IMR-90 (cell line): ENCODE measurements around the gene LRRC1. TPM values are rescaled to one million over a fixed set of nuclear protein-coding genes. Genes with fewer than 3 reads are reported as not detected.

Experiments used
- ATAC-seq: fragments of 200-7000 bp; cut with Tn5 transposase; 2 replicates; pipeline ENCODE4 v1.9.1; 2020; ENCODE audit warnings: low read depth, mild to moderate bottlenecking, moderate library complexity
- BruUV-seq: library from RNA; stranded (reverse); fragments of 400-500 nt; replicated peaks from 2 replicates; lab custom pipeline; 2021; lab: Mats Ljungman, UMichigan
- CTCF ChIA-PET: fragments of 300-600 bp; formaldehyde crosslinking; extraction: SDS; loops from one replicate; lab custom pipeline; 2021; ENCODE audit warnings: antibody characterized with exemption; lab: Yijun Ruan, JAX
- POLR2A ChIA-PET: fragments of 300-600 bp; sonication (Branson Sonifier 250); formaldehyde crosslinking; loops from one replicate; lab custom pipeline; 2022; ENCODE audit warnings: antibody characterized with exemption; ENCODE audit not compliant: unreplicated experiment; lab: Charles Lee
- DNase-seq: peaks from one replicate; pipeline ENCODE4 v3.0.0; 2013
- H2AFZ ChIP-seq: replicated peaks from 2 replicates; pipeline ENCODE3; 2013; ENCODE audit warnings: low read length, mild to moderate bottlenecking; ENCODE audit not compliant: poor library complexity
- H2AK5ac ChIP-seq: 2 replicates; pipeline ENCODE4 v1.6.1; 2013; ENCODE audit warnings: low read depth, low read length, inconsistent platforms
- H2AK9ac ChIP-seq: replicated peaks from 2 replicates; pipeline ENCODE3; 2013; ENCODE audit warnings: mild to moderate bottlenecking, low read depth, low read length, moderate library complexity; ENCODE audit not compliant: poor library complexity
- H2BK120ac ChIP-seq: 2 replicates; pipeline ENCODE4 v1.6.1; 2013; ENCODE audit warnings: low read depth, low read length, inconsistent platforms
- H2BK15ac ChIP-seq: 3 replicates; pipeline ENCODE4 v1.6.1; 2013; ENCODE audit warnings: low read depth, low read length, inconsistent platforms
- H2BK20ac ChIP-seq: 2 replicates; pipeline ENCODE4 v1.6.1; 2013; ENCODE audit warnings: low read depth, mild to moderate bottlenecking, inconsistent platforms, low read length, moderate library complexity
- H2BK5ac ChIP-seq: 2 replicates; pipeline ENCODE4 v1.6.1; 2013; ENCODE audit warnings: mild to moderate bottlenecking, low read depth, low read length, inconsistent platforms; ENCODE audit not compliant: poor library complexity, severe bottlenecking
- H3K14ac ChIP-seq: replicated peaks from 2 replicates; pipeline ENCODE4 v1.6.1; 2013; ENCODE audit warnings: low read depth, low read length, inconsistent platforms
- H3K18ac ChIP-seq: 2 replicates; pipeline ENCODE4 v1.6.1; 2013; ENCODE audit warnings: low read depth, low read length, control low read depth
- H3K23ac ChIP-seq: 2 replicates; pipeline ENCODE4 v1.6.1; 2013; ENCODE audit warnings: low read depth, low read length, inconsistent platforms
- H3K27ac ChIP-seq: 2 replicates; pipeline ENCODE4 v1.5.1; 2013; ENCODE audit warnings: mild to moderate bottlenecking, control low read depth, low read length; ENCODE audit not compliant: insufficient read depth
- H3K27me3 ChIP-seq: 2 replicates; pipeline ENCODE4 v1.6.1; 2013; ENCODE audit warnings: low read length; ENCODE audit not compliant: control insufficient read depth, insufficient read depth
- H3K36me3 ChIP-seq: 2 replicates; pipeline ENCODE4 v1.6.1; 2013; ENCODE audit warnings: low read length, mixed read lengths; ENCODE audit not compliant: control insufficient read depth, insufficient read depth
- H3K4ac ChIP-seq: 2 replicates; pipeline ENCODE4 v1.6.1; 2013; ENCODE audit warnings: low read depth, low read length, inconsistent platforms
- H3K4me1 ChIP-seq: 2 replicates; pipeline ENCODE4 v1.6.1; 2013; ENCODE audit warnings: low read length, mixed read lengths; ENCODE audit not compliant: control insufficient read depth, insufficient read depth
- H3K4me2 ChIP-seq: 2 replicates; pipeline ENCODE4 v1.6.1; 2013; ENCODE audit warnings: low read depth, mild to moderate bottlenecking, control low read depth, low read length, moderate library complexity
- H3K4me3 ChIP-seq: 2 replicates; pipeline ENCODE4 v1.5.1; 2013; ENCODE audit warnings: low read depth, mild to moderate bottlenecking, control low read depth, low read length, moderate library complexity; ENCODE audit not compliant: insufficient read depth
- H3K56ac ChIP-seq: 2 replicates; pipeline ENCODE4 v1.6.1; 2013; ENCODE audit warnings: low read length, inconsistent platforms; ENCODE audit not compliant: insufficient read depth; ENCODE audit errors: extremely low read depth
- H3K79me1 ChIP-seq, 2 experiments: 2 replicates each; pipeline ENCODE4 v1.6.1; 2013; ENCODE audit warnings: low read length in 2 of 2, inconsistent platforms in 1 of 2, low read depth in 1 of 2
- H3K9ac ChIP-seq: 2 replicates; pipeline ENCODE4 v1.6.1; 2013; ENCODE audit warnings: low read depth, low read length, control low read depth
- H3K9me1 ChIP-seq: 2 replicates; pipeline ENCODE4 v1.6.1; 2013; ENCODE audit warnings: low read length, inconsistent platforms; ENCODE audit not compliant: insufficient read depth
- H3K9me3 ChIP-seq: 2 replicates; pipeline ENCODE4 v1.6.1; 2013; ENCODE audit warnings: low read length; ENCODE audit not compliant: control insufficient read depth, insufficient read depth
- H4K20me1 ChIP-seq: 2 replicates; pipeline ENCODE4 v1.6.1; 2013; ENCODE audit warnings: low read length, inconsistent platforms; ENCODE audit not compliant: insufficient read depth
- H4K5ac ChIP-seq: 2 replicates; pipeline ENCODE4 v1.6.1; 2013; ENCODE audit warnings: mild to moderate bottlenecking, low read depth, low read length, control low read depth
- H4K8ac ChIP-seq, 2 experiments: 2 replicates each; pipeline ENCODE4 v1.6.1; 2013; ENCODE audit warnings: low read depth in 2 of 2, low read length in 2 of 2, control low read depth in 1 of 2, inconsistent platforms in 1 of 2
- H4K91ac ChIP-seq: 2 replicates; pipeline ENCODE4 v1.6.1; 2013; ENCODE audit warnings: low read depth, low read length, inconsistent platforms; ENCODE audit not compliant: insufficient read depth
- BHLHE40 ChIP-seq: fragments of 150-350 bp; IDR thresholded peaks from 2 replicates; pipeline ENCODE4 v1.6.1; 2016; ENCODE audit warnings: mild to moderate bottlenecking, low read depth, low read length
- CEBPB ChIP-seq: IDR thresholded peaks from 2 replicates; pipeline ENCODE4 v1.6.1; 2012; ENCODE audit warnings: low read depth, low read length, improper control_type of control experiment
- CHD1 ChIP-seq: IDR thresholded peaks from 2 replicates; pipeline ENCODE4 v1.6.1; 2012; ENCODE audit warnings: low read depth, low read length, improper control_type of control experiment
- CTCF ChIP-seq: conservative IDR thresholded peaks from 2 replicates; pipeline ENCODE4 v1.5.1; 2012; ENCODE audit warnings: mild to moderate bottlenecking, low read depth, low read length, improper control_type of control experiment
- ELK1 ChIP-seq: fragments of 150-350 bp; IDR thresholded peaks from 2 replicates; pipeline ENCODE4 v1.6.1; 2016; ENCODE audit warnings: low read depth, mild to moderate bottlenecking, low read length, moderate library complexity, borderline replicate concordance
- FOS ChIP-seq: fragments of 150-350 bp; IDR thresholded peaks from 2 replicates; pipeline ENCODE4 v1.6.1; 2016; ENCODE audit warnings: low read depth, low read length
- MAFK ChIP-seq: IDR thresholded peaks from 2 replicates; pipeline ENCODE4 v1.6.1; 2012; ENCODE audit warnings: low read depth, low read length, improper control_type of control experiment
- MAZ ChIP-seq: IDR thresholded peaks from 2 replicates; pipeline ENCODE4 v1.6.1; 2012; ENCODE audit warnings: low read depth, mild to moderate bottlenecking, low read length, improper control_type of control experiment, moderate library complexity, borderline replicate concordance
- MXI1 ChIP-seq: IDR thresholded peaks from 2 replicates; pipeline ENCODE4 v1.6.1; 2012; ENCODE audit warnings: low read depth, mild to moderate bottlenecking, low read length, moderate library complexity, borderline replicate concordance
- NFE2L2 ChIP-seq: fragments of 150-350 bp; IDR thresholded peaks from 2 replicates; pipeline ENCODE4 v1.6.1; 2016; ENCODE audit warnings: low read depth, mild to moderate bottlenecking, low read length
- POLR2A ChIP-seq: IDR thresholded peaks from 2 replicates; pipeline ENCODE4 v1.6.1; 2012; ENCODE audit warnings: mild to moderate bottlenecking, low read depth, low read length
- RAD21 ChIP-seq: IDR thresholded peaks from 2 replicates; pipeline ENCODE4 v1.6.1; 2012; ENCODE audit warnings: low read length, improper control_type of control experiment
- RCOR1 ChIP-seq: IDR thresholded peaks from 2 replicates; pipeline ENCODE4 v1.6.1; 2012; ENCODE audit warnings: mild to moderate bottlenecking, low read length, improper control_type of control experiment; ENCODE audit not compliant: insufficient replicate concordance
- RFX5 ChIP-seq: IDR thresholded peaks from 2 replicates; pipeline ENCODE4 v1.8.0; 2012; ENCODE audit warnings: low read depth, mild to moderate bottlenecking, low read length, moderate library complexity
- SMC3 ChIP-seq: fragments of 150-350 bp; IDR thresholded peaks from 2 replicates; pipeline ENCODE4 v1.6.1; 2016; ENCODE audit warnings: low read depth, mild to moderate bottlenecking, antibody characterized with exemption, low read length, moderate library complexity
- USF2 ChIP-seq: fragments of 150-350 bp; IDR thresholded peaks from 2 replicates; pipeline ENCODE4 v1.6.1; 2017; ENCODE audit warnings: mild to moderate bottlenecking, antibody characterized with exemption, low read length, low read depth
- WGBS, 2 experiments: methylation state at CpG; one replicate each; pipeline versions ENCODE4 v1.1.5 to v1.1.7; 2013; ENCODE audit warnings: missing lambda C conversion rate in 2 of 2; ENCODE audit not compliant: insufficient read length in 1 of 2; ENCODE audit errors: extremely low coverage in 2 of 2; 5-methylcytosine and 5-hydroxymethylcytosine counted together
- dilution Hi-C: fragments of 300-500 bp; cut with HindIII; formaldehyde crosslinking; loops from one replicate; pipeline ENCODE4 v1.14.3; 2018; ENCODE audit warnings: low sequenced_read_pairs; ENCODE audit not compliant: unreplicated experiment
- in situ Hi-C: fragments of 300-500 bp; cut with MboI; formaldehyde crosslinking; loops from 3 replicates; pipeline ENCODE4 v1.14.3; 2019; ENCODE audit warnings: low sequenced_read_pairs, inconsistent platforms, mixed read lengths
- intact Hi-C: fragments of 100-400 bp; cut with micrococcal nuclease; formaldehyde crosslinking; loops from 2 replicates; pipeline ENCODE4 v1.10.0; 2022
- polyA plus RNA-seq, 3 experiments: library from polyadenylated mRNA; depleted of rRNA; stranded (reverse); fragments of >200 nt; gene quantifications; 2 replicates each; pipeline ENCODE4 v1.2.3, GENCODE V29; 2012; ENCODE audit warnings: low replicate concordance in 1 of 3
- total RNA-seq: library from RNA; depleted of rRNA; stranded (reverse); fragments of >200 nt; gene quantifications from 2 replicates; pipeline ENCODE4 v1.2.3, GENCODE V29; 2012

The LRRC1 gene
- total and polyA plus RNA-seq, 2 of the 4 experiments (the other 2 are of a cell fraction): 5.1 to 6.1 TPM

- no peak for DNase-seq
- Histone ChIP-seq H2BK5ac (no peak overlapping the region), H2AFZ (no peak overlapping the region), H3K23ac (no peak overlapping the region), H2AK5ac (no peak overlapping the region), H4K20me1 (no peaks in the 10 kb centered on the region), H3K4ac (no peak overlapping the region), H2BK15ac (no peak overlapping the region), H3K9ac (no peak overlapping the region), H4K91ac (no peak overlapping the region), H3K4me2 (no peak overlapping the region), H3K27ac (no peak overlapping the region), H2BK20ac (no peak overlapping the region), H3K56ac (no peak overlapping the region), H3K4me3 (no peak overlapping the region), H3K27me3 (no peaks in the 10 kb centered on the region), H2AK9ac (no peak overlapping the region), H3K4me1 (peaks cover 3% of the 10 kb centered on the region; the same call in 1 of the 2 replicates), H2BK120ac (no peak overlapping the region), H4K5ac (no peak overlapping the region), H3K9me1 (0 out of 2 replicates have a peak, but pooled peaks cover 3% of the 10 kb centered on the region), H3K9me3 (no peaks in the 10 kb centered on the region), H3K79me1 (no peaks in the 10 kb centered on the region), H3K36me3 (no peaks in the 10 kb centered on the region), H3K18ac (no peak overlapping the region), H3K14ac (no peak overlapping the region), H4K8ac (no peak overlapping the region)
- ATAC-seq: no peak
- dilution Hi-C loops: no loop called here
- in situ Hi-C loops: no loop called here
- no CpG with 5 or more reads among the region's 3 CpGs for WGBS, 2 experiments
- CTCF ChIA-PET: no interaction called here
- POLR2A ChIA-PET: no interaction called here
- BruUV-seq: no TSS peak
- TF ChIP-seq USF2: no peak
- no peak for TF ChIP-seq MXI1
- TF ChIP-seq BHLHE40: no peak
- no peak for TF ChIP-seq CHD1
- no peak for TF ChIP-seq MAFK
- no peak for TF ChIP-seq CEBPB
- no peak for TF ChIP-seq FOS
- no peak for TF ChIP-seq NFE2L2
- no peak for TF ChIP-seq RAD21
- no peak for TF ChIP-seq CTCF
- no peak for TF ChIP-seq MAZ
- no peak for TF ChIP-seq SMC3
- TF ChIP-seq ELK1: no peak
- no peak for TF ChIP-seq RFX5
- no peak for TF ChIP-seq RCOR1
- no peak for TF ChIP-seq POLR2A
- intact Hi-C loops: no loop called here
Measured at GRCh38 chr6:53756396-53756795, 38.4 kb upstream of the LRRC1 start.
